GM12865 (cell line): Measurements from ENCODE around the gene C11orf71.
A peak's percentile ranks its signal among the peaks of the same experiment; 100 is the strongest.

ENCODE experiments used
- DNase-seq: peaks from one replicate; pipeline ENCODE4 v3.0.0; 2010; ENCODE audit warnings: low read depth
- H3K4me3 ChIP-seq: 2 replicates; pipeline ENCODE4 v1.5.1; 2011; ENCODE audit warnings: mild to moderate bottlenecking, low read depth, low read length, control low read depth
- TF ChIP-seq, protein P1 (sequence below): IDR thresholded peaks from 2 replicates; pipeline ENCODE4 v1.5.1; 2011; ENCODE audit warnings: low read length, control low read depth, low read depth, inconsistent platforms; ENCODE audit not compliant: insufficient read depth; ENCODE audit errors: missing control alignments

The C11orf71 gene, protein sequence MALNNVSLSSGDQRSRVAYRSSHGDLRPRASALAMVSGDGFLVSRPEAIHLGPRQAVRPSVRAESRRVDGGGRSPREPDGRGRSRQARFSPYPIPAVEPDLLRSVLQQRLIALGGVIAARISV

DNA sequence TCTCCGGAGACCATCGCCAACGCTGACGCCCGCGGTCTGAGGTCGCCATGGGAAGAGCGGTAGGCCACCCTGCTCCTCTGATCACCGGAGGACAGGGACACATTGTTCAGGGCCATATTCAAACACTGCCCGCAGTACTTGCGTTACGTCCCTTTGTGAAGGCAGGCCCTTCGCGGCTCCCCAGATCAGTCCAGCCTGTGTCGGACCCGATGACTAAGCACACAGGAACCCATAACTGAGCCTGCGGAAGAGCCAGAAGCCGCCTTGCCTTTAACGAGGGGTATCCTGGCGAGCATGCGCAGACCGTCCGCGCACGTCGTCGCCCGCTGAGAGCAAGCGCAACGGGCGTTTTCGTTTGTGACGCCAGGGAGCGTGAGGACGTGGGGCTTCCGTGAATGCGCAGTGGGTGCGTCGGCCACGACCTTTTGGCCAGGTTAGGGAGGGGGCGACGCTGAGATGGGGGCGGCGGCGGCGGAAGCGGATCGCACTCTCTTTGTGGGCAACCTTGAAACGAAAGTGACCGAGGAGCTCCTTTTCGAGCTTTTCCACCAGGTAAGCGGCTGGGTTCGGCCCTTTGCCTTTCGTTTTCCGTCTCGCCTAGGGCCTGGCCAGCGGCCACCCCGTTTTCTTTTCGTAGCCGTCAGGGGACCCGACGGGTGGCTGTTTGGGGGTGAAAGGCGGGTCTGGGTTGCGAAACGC lies at the start of gene C11orf71, which contains the start of gene RBM7:
C11orf71 (minus strand) TSS at position 296 of the 699 bp plus-strand sequence; CDS start at position 116, 180 bp downstream.
RBM7 (plus strand) TSS at position 451 of the 699 bp plus-strand sequence; CDS start at position 457, 6 bp downstream.
- H3K4me3 ChIP-seq = peak within 1 kb of the TSS; percentile 80
- DNase-seq = peak; percentile 99
- TF ChIP-seq, protein P1, sequence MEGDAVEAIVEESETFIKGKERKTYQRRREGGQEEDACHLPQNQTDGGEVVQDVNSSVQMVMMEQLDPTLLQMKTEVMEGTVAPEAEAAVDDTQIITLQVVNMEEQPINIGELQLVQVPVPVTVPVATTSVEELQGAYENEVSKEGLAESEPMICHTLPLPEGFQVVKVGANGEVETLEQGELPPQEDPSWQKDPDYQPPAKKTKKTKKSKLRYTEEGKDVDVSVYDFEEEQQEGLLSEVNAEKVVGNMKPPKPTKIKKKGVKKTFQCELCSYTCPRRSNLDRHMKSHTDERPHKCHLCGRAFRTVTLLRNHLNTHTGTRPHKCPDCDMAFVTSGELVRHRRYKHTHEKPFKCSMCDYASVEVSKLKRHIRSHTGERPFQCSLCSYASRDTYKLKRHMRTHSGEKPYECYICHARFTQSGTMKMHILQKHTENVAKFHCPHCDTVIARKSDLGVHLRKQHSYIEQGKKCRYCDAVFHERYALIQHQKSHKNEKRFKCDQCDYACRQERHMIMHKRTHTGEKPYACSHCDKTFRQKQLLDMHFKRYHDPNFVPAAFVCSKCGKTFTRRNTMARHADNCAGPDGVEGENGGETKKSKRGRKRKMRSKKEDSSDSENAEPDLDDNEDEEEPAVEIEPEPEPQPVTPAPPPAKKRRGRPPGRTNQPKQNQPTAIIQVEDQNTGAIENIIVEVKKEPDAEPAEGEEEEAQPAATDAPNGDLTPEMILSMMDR = peak; percentile 0

DNA sequence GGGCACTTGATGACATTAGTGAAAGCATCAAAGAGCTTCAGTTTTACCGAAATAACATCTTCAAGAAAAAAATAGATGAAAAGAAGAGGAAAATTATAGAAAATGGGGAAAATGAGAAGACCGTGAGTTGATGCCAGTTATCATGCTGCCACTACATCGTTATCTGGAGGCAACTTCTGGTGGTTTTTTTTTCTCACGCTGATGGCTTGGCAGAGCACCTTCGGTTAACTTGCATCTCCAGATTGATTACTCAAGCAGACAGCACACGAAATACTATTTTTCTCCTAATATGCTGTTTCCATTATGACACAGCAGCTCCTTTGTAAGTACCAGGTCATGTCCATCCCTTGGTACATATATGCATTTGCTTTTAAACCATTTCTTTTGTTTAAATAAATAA lies 49.5 kb upstream of the C11orf71 start:
- TF ChIP-seq, protein P1 = no peak
- H3K4me3 ChIP-seq = no peak overlapping the region
- DNase-seq = no peak

DNA sequence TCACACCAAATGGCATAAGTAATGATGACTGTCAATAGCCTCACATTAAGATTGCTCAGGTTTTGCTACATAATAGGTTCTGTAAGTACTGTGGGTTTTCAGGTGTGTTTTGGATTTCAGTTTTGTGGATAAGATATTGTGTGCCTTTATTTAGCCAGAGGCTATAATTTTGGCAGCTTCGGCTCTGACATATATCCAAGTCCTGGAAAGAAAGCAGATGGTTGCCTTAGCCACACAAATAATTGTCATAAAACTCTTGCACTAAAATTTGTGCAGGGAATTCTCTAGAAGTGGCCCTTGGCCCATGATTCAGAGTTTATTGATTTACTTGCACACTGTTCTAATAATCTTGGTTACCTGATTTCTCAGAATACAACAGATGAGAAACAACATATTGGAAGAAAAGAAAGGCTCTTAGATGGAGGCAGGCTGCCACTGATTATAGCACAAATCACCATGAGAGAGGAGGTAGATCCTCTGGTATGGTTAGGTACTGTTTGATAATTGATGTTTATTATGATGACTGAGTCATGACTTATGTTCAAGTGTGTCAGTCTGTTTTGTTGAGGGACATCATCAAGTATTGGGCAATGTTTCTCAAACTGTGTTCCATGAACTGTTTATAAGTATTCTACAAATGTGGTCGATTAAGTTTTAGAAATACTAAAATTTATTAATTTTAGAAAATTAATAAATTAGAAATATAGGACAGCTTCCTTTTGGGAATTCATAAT lies 48.6 kb upstream of the C11orf71 start:
- H3K4me3 ChIP-seq = no peak overlapping the region
- TF ChIP-seq, protein P1 = no peak
- no peak for DNase-seq

DNA sequence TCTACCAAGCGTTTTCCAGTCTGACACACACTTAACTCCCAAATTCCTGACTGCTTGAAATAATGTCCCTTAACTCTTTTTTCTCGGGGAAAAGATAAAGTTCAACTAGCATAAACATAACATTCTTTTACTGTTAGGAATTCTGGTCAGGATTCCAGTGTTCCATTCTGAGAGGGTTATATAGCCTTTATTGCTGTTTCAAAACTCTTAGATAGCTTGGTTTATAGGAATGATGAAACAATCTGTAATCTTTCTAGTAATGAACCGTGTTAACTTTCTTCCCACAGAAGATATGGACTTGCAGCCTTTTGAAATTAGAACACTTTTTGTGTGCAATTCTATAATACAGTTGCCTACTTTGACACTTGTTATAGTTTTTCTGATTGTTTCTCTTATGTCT lies 47.6 kb upstream of the C11orf71 start:
- no peak for DNase-seq
- TF ChIP-seq, protein P1 = no peak
- no peak overlapping the region for H3K4me3 ChIP-seq

DNA sequence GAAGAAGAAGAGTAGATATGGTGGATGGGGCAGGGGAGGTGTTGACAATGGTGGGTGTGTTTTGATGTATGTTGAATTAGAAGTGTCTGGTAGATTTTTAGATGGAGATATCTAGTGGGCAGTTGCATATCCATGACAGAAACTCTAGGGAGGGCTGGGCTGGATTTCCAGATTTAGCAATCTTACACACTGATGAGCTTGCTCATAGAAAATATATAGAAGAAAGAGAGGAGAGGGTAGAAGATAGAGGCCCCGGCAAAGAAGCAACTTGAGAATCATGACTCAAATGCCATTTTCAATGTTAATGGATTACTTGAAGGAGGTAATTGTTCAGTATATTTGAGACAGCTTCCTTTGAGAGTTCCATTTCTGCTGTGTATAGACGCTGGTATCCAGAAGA lies 47.1 kb upstream of the C11orf71 start:
- TF ChIP-seq, protein P1 = no peak

DNA sequence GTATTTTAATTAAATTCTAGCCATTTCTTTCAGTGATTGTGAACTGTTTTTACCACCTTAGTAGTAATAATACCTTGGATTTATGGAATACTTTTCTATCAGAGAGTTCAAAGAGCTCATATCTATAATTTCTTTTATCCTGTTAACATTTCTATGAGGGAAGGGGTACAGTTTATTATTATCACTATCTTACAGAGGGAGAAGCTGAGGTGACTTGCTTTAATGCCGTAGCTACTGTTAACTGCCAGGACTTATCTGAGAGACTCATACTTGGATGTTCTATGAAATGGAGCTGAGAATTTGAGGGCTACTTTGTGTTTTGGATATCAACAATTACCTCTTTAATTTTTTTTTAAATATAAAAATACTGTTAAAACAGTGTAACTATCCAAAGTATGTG lies 42.2 kb upstream of the C11orf71 start:
- TF ChIP-seq, protein P1 = no peak
- DNase-seq = no peak
- H3K4me3 ChIP-seq = no peak overlapping the region

More for the DNA sequence above, 47.1 kb upstream of the C11orf71 start:
- no peak overlapping the region for H3K4me3 ChIP-seq
- no peak for DNase-seq
